Myocyte (in vitro differentiated cells): ENCODE data around the gene FBXO47. TPM values are rescaled to one million over a fixed set of nuclear protein-coding genes. Genes with fewer than 3 reads are reported as not detected.
"Not testable (repeated sequence)": the region's sequence is repeated elsewhere in the genome, so short reads cannot be mapped to it uniquely, and the experiment has no call there.

Experiments
- DNase-seq: peaks from one replicate; pipeline ENCODE4 v3.0.0-alpha.2; 2012; ENCODE audit warnings: low read depth
- total RNA-seq: library from RNA; depleted of rRNA; stranded (reverse); fragments of >200 nt; gene quantifications from 2 replicates; pipeline ENCODE4 v1.2.3, GENCODE V29; 2014

FBXO47 gene
- total RNA-seq, 1 donor from 2014 or later: not detected

- DNase-seq: no peak
Measured at GRCh38 chr17:38925263-38925995, 41.8 kb downstream of the FBXO47 start, which contains the start of gene LASP1NB. Gene LASP1NB, plus strand, starts transcription at chr17:38925614.

GRCh38 chr17:38922538-38923297 lies 44.5 kb downstream of the FBXO47 start:
- DNase-seq: peak; percentile 86

- DNase-seq: peak; percentile 51
Measured at GRCh38 chr17:38921756-38922411, 45.3 kb downstream of the FBXO47 start.

- no peak for DNase-seq
Measured at GRCh38 chr17:38920374-38921291, 46.6 kb downstream of the FBXO47 start.

- DNase-seq: no peak
Measured at GRCh38 chr17:38919316-38920078, 47.7 kb downstream of the FBXO47 start.

GRCh38 chr17:38918916-38919315 lies 48.3 kb downstream of the FBXO47 start:
- DNase-seq: no peak

- DNase-seq: peak; percentile 43
Measured at GRCh38 chr17:38918129-38918913, 48.9 kb downstream of the FBXO47 start.

GRCh38 chr17:38917259-38917658 lies 49.9 kb downstream of the FBXO47 start:
- DNase-seq: no peak

- no peak for DNase-seq
Measured at GRCh38 chr17:38916771-38917170, 50.4 kb downstream of the FBXO47 start.

- no peak for DNase-seq
Measured at GRCh38 chr17:38915639-38915995, 51.6 kb downstream of the FBXO47 start.

GRCh38 chr17:38914741-38915638 lies 52.2 kb downstream of the FBXO47 start:
- no peak for DNase-seq

GRCh38 chr17:38912221-38912813 lies 54.9 kb downstream of the FBXO47 start:
- DNase-seq: peak; percentile 48

GRCh38 chr17:38911731-38912081 lies 55.5 kb downstream of the FBXO47 start:
- DNase-seq: not testable (repeated sequence)

GRCh38 chr17:38911081-38911730 lies 56.0 kb downstream of the FBXO47 start:
- no peak for DNase-seq

- no peak for DNase-seq
Measured at GRCh38 chr17:38910325-38910724, 56.9 kb downstream of the FBXO47 start.

GRCh38 chr17:38908676-38909181 lies 58.5 kb downstream of the FBXO47 start:
- DNase-seq: no peak

- no peak for DNase-seq
Measured at GRCh38 chr17:38907930-38908675, 59.1 kb downstream of the FBXO47 start.
